ENCODE results near the gene GNB1L.

Gene GNB1L

GRCh38 chr22:19797086-19798002, 57.3 kb downstream of the GNB1L start:
- TF ChIP-seq ZFP30 (CRISPR knock-in tag; IDR thresholded peaks at IDR 0.05) = no peak
- no peak for TF ChIP-seq SNAI2 (CRISPR knock-in tag; IDR thresholded peaks at IDR 0.05)
- no peak for TF ChIP-seq CSRNP3 (CRISPR knock-in tag; IDR thresholded peaks at IDR 0.05)
- no peak for TF ChIP-seq ZNF70 (CRISPR knock-in tag; IDR thresholded peaks at IDR 0.05)
- TF ChIP-seq ZFP3 (CRISPR knock-in tag; IDR thresholded peaks at IDR 0.05) = no peak
- no peak for TF ChIP-seq ZC3H10 (CRISPR knock-in tag; IDR thresholded peaks at IDR 0.05)
- ATAC-seq = no peak

GRCh38 chr22:19796160-19796559, 58.5 kb downstream of the GNB1L start:
- TF ChIP-seq GLIS3 (CRISPR knock-in tag; IDR thresholded peaks at IDR 0.05) = no peak
- TF ChIP-seq ESRRG (CRISPR knock-in tag; IDR thresholded peaks at IDR 0.05) = no peak
- TF ChIP-seq ZNF70 (CRISPR knock-in tag; IDR thresholded peaks at IDR 0.05) = no peak
- ATAC-seq = no peak

- TF ChIP-seq SNAI2 (CRISPR knock-in tag; IDR thresholded peaks at IDR 0.05) = no peak
- TF ChIP-seq PPARA (CRISPR knock-in tag; IDR thresholded peaks at IDR 0.05; ENCODE audit: borderline replicate concordance) = no peak
- TF ChIP-seq ZNF565 (CRISPR knock-in tag; conservative IDR thresholded peaks at IDR 0.05; ENCODE audit: low read depth) = no peak
- TF ChIP-seq ZNF70 (CRISPR knock-in tag; IDR thresholded peaks at IDR 0.05) = no peak
- no peak for TF ChIP-seq OSR1 (CRISPR knock-in tag; IDR thresholded peaks at IDR 0.05)
- no peak for TF ChIP-seq TSHZ2 (CRISPR knock-in tag; IDR thresholded peaks at IDR 0.05)
- no peak for TF ChIP-seq TCF4 (CRISPR knock-in tag; IDR thresholded peaks at IDR 0.05; ENCODE audit: borderline replicate concordance)
- TF ChIP-seq CREB5 (CRISPR knock-in tag; IDR thresholded peaks at IDR 0.05; ENCODE audit: low read depth) = no peak
- TF ChIP-seq ESRRG (CRISPR knock-in tag; IDR thresholded peaks at IDR 0.05) = no peak
- TF ChIP-seq GLIS3 (CRISPR knock-in tag; IDR thresholded peaks at IDR 0.05) = no peak
- no peak for TF ChIP-seq ZFP30 (CRISPR knock-in tag; IDR thresholded peaks at IDR 0.05)
- TF ChIP-seq ARNTL (CRISPR knock-in tag; IDR thresholded peaks at IDR 0.05; ENCODE audit: borderline replicate concordance, low read depth) = no peak
- ATAC-seq = no peak
These were observed 59.1 kb downstream of the GNB1L start for GRCh38 chr22:19795617-19796008.

GRCh38 chr22:19793661-19794310, 60.9 kb downstream of the GNB1L start:
- ATAC-seq = no peak
- TF ChIP-seq ZNF565 (CRISPR knock-in tag; conservative IDR thresholded peaks at IDR 0.05; ENCODE audit: low read depth) = no peak

- no peak for ATAC-seq
- TF ChIP-seq ZNF8 (CRISPR knock-in tag; IDR thresholded peaks at IDR 0.05) (no peak), ISL1 (CRISPR knock-in tag; IDR thresholded peaks at IDR 0.05) (no peak), POU6F1 (CRISPR knock-in tag; IDR thresholded peaks at IDR 0.05; ENCODE audit: borderline replicate concordance, low read depth) (no peak), TCF4 (CRISPR knock-in tag; IDR thresholded peaks at IDR 0.05; ENCODE audit: borderline replicate concordance) (no peak), BACH2 (CRISPR knock-in tag; IDR thresholded peaks at IDR 0.05; ENCODE audit: borderline replicate concordance) (no peak), CSRNP3 (CRISPR knock-in tag; IDR thresholded peaks at IDR 0.05) (no peak), PPARA (CRISPR knock-in tag; IDR thresholded peaks at IDR 0.05; ENCODE audit: borderline replicate concordance) (no peak), PATZ1 (CRISPR knock-in tag; IDR thresholded peaks at IDR 0.05; ENCODE audit: borderline replicate concordance) (no peak), CREB5 (CRISPR knock-in tag; IDR thresholded peaks at IDR 0.05; ENCODE audit: low read depth) (no peak)
These were observed 61.5 kb downstream of the GNB1L start for GRCh38 chr22:19793161-19793560.

Data from SK-N-SH treated with all-trans-retinoic acid at 6 μM for 48 hours (cell line).